HG03095 (cell line): ENCODE data around the gene PTPRG.

ENCODE experiments used
- ATAC-seq: cut with Tn5 transposase; IDR thresholded peaks from one replicate; pipeline ENCODE4 v1.9.1; 2021; ENCODE audit warnings: moderate library complexity; ENCODE audit not compliant: unreplicated experiment

Gene PTPRG

GRCh38 chr3:61938878-61939549 is 377.6 kb downstream of the PTPRG start:
- no peak for ATAC-seq

- ATAC-seq, result no peak
Measured at GRCh38 chr3:61940236-61940635, 378.9 kb downstream of the PTPRG start.

GRCh38 chr3:61943975-61944374 is 382.6 kb downstream of the PTPRG start:
- ATAC-seq, result no peak

- ATAC-seq, result no peak
Measured at GRCh38 chr3:61944726-61945125, 383.4 kb downstream of the PTPRG start.

- no peak for ATAC-seq
Measured at GRCh38 chr3:61945657-61946056, 384.3 kb downstream of the PTPRG start.

- no peak for ATAC-seq
Measured at GRCh38 chr3:61946570-61947324, 385.4 kb downstream of the PTPRG start.

GRCh38 chr3:61947456-61947855 is 386.1 kb downstream of the PTPRG start:
- ATAC-seq, result no peak

- ATAC-seq, result no peak
Measured at GRCh38 chr3:61948699-61949305, 387.4 kb downstream of the PTPRG start.

- ATAC-seq, result no peak
Measured at GRCh38 chr3:61954097-61954540, 392.7 kb downstream of the PTPRG start.

- no peak for ATAC-seq
Measured at GRCh38 chr3:61955483-61955882, 394.1 kb downstream of the PTPRG start.

- ATAC-seq, result no peak
Measured at GRCh38 chr3:61956236-61956635, 394.9 kb downstream of the PTPRG start.

- ATAC-seq, result no peak
Measured at GRCh38 chr3:61957259-61957658, 395.9 kb downstream of the PTPRG start.

GRCh38 chr3:61960976-61961375 is 399.6 kb downstream of the PTPRG start:
- ATAC-seq, result no peak

GRCh38 chr3:61961900-61962299 is 400.5 kb downstream of the PTPRG start:
- ATAC-seq, result no peak

- ATAC-seq, result no peak
Measured at GRCh38 chr3:61964566-61964965, 403.2 kb downstream of the PTPRG start.

GRCh38 chr3:61965770-61966131 is 404.4 kb downstream of the PTPRG start:
- ATAC-seq, result no peak

GRCh38 chr3:61966200-61966599 is 404.8 kb downstream of the PTPRG start:
- no peak for ATAC-seq

GRCh38 chr3:61967019-61967418 is 405.6 kb downstream of the PTPRG start:
- no peak for ATAC-seq

GRCh38 chr3:61967937-61968336 is 406.6 kb downstream of the PTPRG start:
- ATAC-seq, result no peak

GRCh38 chr3:61974662-61975061 is 413.3 kb downstream of the PTPRG start:
- no peak for ATAC-seq

GRCh38 chr3:61975199-61975598 is 413.8 kb downstream of the PTPRG start:
- no peak for ATAC-seq

- ATAC-seq, result no peak
Measured at GRCh38 chr3:61975936-61976335, 414.6 kb downstream of the PTPRG start.
